OCI-LY7 (cell line): ENCODE measurements around the gene TFCP2. TPM values are rescaled to one million over a fixed set of nuclear protein-coding genes. Genes with fewer than 3 reads are reported as not detected.
"Not testable (repeated sequence)": the region's sequence is repeated elsewhere in the genome, so short reads cannot be mapped to it uniquely, and the experiment has no call there.

ENCODE experiments used
- Bru-seq: library from RNA; stranded (reverse); fragments of 400-500 nt; gene quantifications from one replicate; lab custom pipeline; 2021; lab: Mats Ljungman, UMichigan
- BruChase-seq, 2 experiments: library from RNA; stranded (reverse); fragments of 400-500 nt; gene quantifications; one replicate each; lab custom pipeline; 2021; lab: Mats Ljungman, UMichigan
- BruUV-seq: library from RNA; stranded (reverse); fragments of 400-500 nt; replicated peaks from 2 replicates; lab custom pipeline; 2021; lab: Mats Ljungman, UMichigan
- CTCF ChIA-PET: fragments of 300-600 bp; sonication (Branson Sonifier 250); formaldehyde crosslinking; loops from one replicate; lab custom pipeline; 2022; ENCODE audit warnings: antibody characterized with exemption; ENCODE audit not compliant: unreplicated experiment; lab: Charles Lee
- POLR2A ChIA-PET: fragments of 300-600 bp; sonication (Branson Sonifier 250); formaldehyde crosslinking; loops from one replicate; lab custom pipeline; 2022; ENCODE audit warnings: antibody characterized with exemption; lab: Charles Lee
- DNase-seq: peaks from one replicate; pipeline ENCODE4 v3.0.0-alpha.2; 2015; ENCODE audit warnings: low spot score
- H2AFZ ChIP-seq: fragments of 200-600 bp; sonication (generic), shearing (Covaris generic); 2 replicates; pipeline ENCODE4 v1.6.1; 2014; ENCODE audit warnings: mild to moderate bottlenecking, antibody characterized with exemption, low read length, moderate library complexity
- H3K27ac ChIP-seq: fragments of 200-600 bp; sonication (generic); 2 replicates; pipeline ENCODE4 v1.5.1; 2014; ENCODE audit warnings: mixed run types, low read depth, mild to moderate bottlenecking, moderate library complexity, low read length, inconsistent platforms; ENCODE audit not compliant: poor library complexity, severe bottlenecking
- H3K36me3 ChIP-seq: fragments of 200-600 bp; sonication (generic); 2 replicates; pipeline ENCODE4 v1.6.1; 2014; ENCODE audit warnings: mild to moderate bottlenecking, antibody characterized with exemption, low read length, moderate library complexity, mixed read lengths; ENCODE audit not compliant: insufficient read depth
- H3K4me1 ChIP-seq: fragments of 200-600 bp; sonication (generic); 2 replicates; pipeline ENCODE4 v1.5.1; 2014; ENCODE audit warnings: mild to moderate bottlenecking, low read length; ENCODE audit not compliant: insufficient read depth, poor library complexity, severe bottlenecking
- H3K4me2 ChIP-seq: fragments of 200-600 bp; sonication (generic); 2 replicates; pipeline ENCODE4 v1.6.1; 2014; ENCODE audit warnings: mild to moderate bottlenecking, low read length
- H3K4me3 ChIP-seq: fragments of 200-600 bp; sonication (generic); 2 replicates; pipeline ENCODE4 v1.5.1; 2014; ENCODE audit warnings: mild to moderate bottlenecking, low read depth, low read length; ENCODE audit not compliant: poor library complexity, severe bottlenecking
- H3K79me2 ChIP-seq: fragments of 200-600 bp; sonication (generic); 2 replicates; pipeline ENCODE4 v1.6.1; 2016; ENCODE audit warnings: low read depth, mild to moderate bottlenecking, low read length, moderate library complexity, mixed read lengths; ENCODE audit not compliant: insufficient read depth
- H3K9me2 ChIP-seq: fragments of 200-600 bp; sonication (generic); 2 replicates; pipeline ENCODE4 v1.6.1; 2016; ENCODE audit warnings: mild to moderate bottlenecking, low read length, mixed read lengths; ENCODE audit not compliant: insufficient read depth
- H3K9me3 ChIP-seq: fragments of 200-600 bp; sonication (generic); 2 replicates; pipeline ENCODE4 v1.6.1; 2014; ENCODE audit warnings: mild to moderate bottlenecking, mixed run types, low read length, mixed read lengths
- H4K20me1 ChIP-seq: fragments of 200-600 bp; sonication (generic); 2 replicates; pipeline ENCODE4 v1.6.1; 2014; ENCODE audit warnings: mild to moderate bottlenecking, antibody characterized with exemption, low read length, moderate library complexity, mixed read lengths; ENCODE audit not compliant: insufficient read depth
- CTCF ChIP-seq: fragments of 200-600 bp; sonication (generic); conservative IDR thresholded peaks from 2 replicates; pipeline ENCODE4 v1.5.1; 2014; ENCODE audit warnings: mild to moderate bottlenecking, antibody characterized with exemption, low read length, moderate library complexity, mixed read lengths
- EZH2phosphoT487 ChIP-seq: fragments of 200-600 bp; sonication (generic); IDR thresholded peaks from 2 replicates; pipeline ENCODE4 v1.6.1; 2018; ENCODE audit warnings: low read depth, borderline replicate concordance, mild to moderate bottlenecking, mixed run types, antibody characterized with exemption, low read length, moderate library complexity, mixed read lengths
- intact Hi-C: fragments of 100-400 bp; cut with micrococcal nuclease; formaldehyde crosslinking; loops from one replicate; pipeline ENCODE4 v1.10.0; 2022; ENCODE audit not compliant: unreplicated experiment
- long read RNA-seq: library from polyadenylated mRNA; stranded (forward); transcript quantifications from one replicate; pipeline ENCODE4 v2.0.0, GENCODE V29; 2022
- total RNA-seq, 2 experiments: library from RNA; depleted of rRNA in 1 of 2; stranded (reverse); fragments of >200 nt in 1 of 2; shearing (Covaris generic) in 1 of 2; gene quantifications; 2 replicates each; pipeline ENCODE4 v1.2.3, GENCODE V29; 2014 to 2022

The TFCP2 gene
- 7.1 and 7.2 TPM in 2 replicates for total RNA-seq (2014; rRNA removed; shearing (Covaris generic))
- 10.2 and 11.5 TPM in 2 replicates for total RNA-seq (2022)
- percentile 54 among the genes with signal in this experiment for Bru-seq, nascent RNA
- percentile 64 among the genes with signal in this experiment for BruChase-seq, experiment 1, labeled RNA remaining after a 6-hour chase
- BruChase-seq, experiment 2, labeled RNA remaining after a 2-hour chase, result percentile 57 among the genes with signal in this experiment
- long read RNA-seq, partial matches to known transcripts, result 0 of 7 reads
- long read RNA-seq, other reads (novel, unspliced or antisense), result 3 of 7 reads

GRCh38 chr12:51172515-51173431, at the start of gene TFCP2:
TFCP2 (minus strand) TSS chr12:51173135; CDS start chr12:51172422, 713 bp downstream.
- peak within 1 kb of the TSS; percentile 3 for H3K27ac ChIP-seq
- TF ChIP-seq EZH2phosphoT487 (no peak), CTCF (no peak)
- H3K9me2 ChIP-seq, result no peaks in the 10 kb centered on the region
- H4K20me1 ChIP-seq, result no peaks in the 10 kb centered on the region
- no peaks in the 10 kb centered on the region for H3K36me3 ChIP-seq
- peak; percentile 82 for DNase-seq
- BruUV-seq, result no TSS peak
- H3K4me3 ChIP-seq, result peak within 1 kb of the TSS; percentile 80
- H3K4me2 ChIP-seq, result peak within 1 kb of the TSS; percentile 79
- CTCF ChIA-PET, result no interaction called here
- POLR2A ChIA-PET, result interaction anchor here (0.7 to 2.4 kb wide), 3 partner anchors 15 to 1494 kb away, joined by 3 to 8 read pairs (median 7); partner anchors contain the start of gene DAZAP2
- peaks cover 26% of the 10 kb centered on the region; the same call in 1 of the 2 replicates for H3K79me2 ChIP-seq
- peak within 1 kb of the TSS; percentile 82 for H2AFZ ChIP-seq
- intact Hi-C loops, result loop anchor here (5.0 kb wide), 1 partner anchor 45 kb away; the partner anchor contains the start of gene POU6F1
- no peaks in the 10 kb centered on the region for H3K9me3 ChIP-seq
- peaks cover 8% of the 10 kb centered on the region for H3K4me1 ChIP-seq

GRCh38 chr12:51222461-51222860, 49.5 kb upstream of the TFCP2 start:
- no peaks in the 10 kb centered on the region for H3K9me3 ChIP-seq
- no peak overlapping the region for H3K27ac ChIP-seq
- H2AFZ ChIP-seq, result no peak overlapping the region
- no peaks in the 10 kb centered on the region for H4K20me1 ChIP-seq
- intact Hi-C loops, result no loop called here
- POLR2A ChIA-PET, result no interaction called here
- H3K79me2 ChIP-seq, result no peaks in the 10 kb centered on the region
- no peaks in the 10 kb centered on the region for H3K36me3 ChIP-seq
- TF ChIP-seq EZH2phosphoT487 (no peak), CTCF (no peak)
- CTCF ChIA-PET, result no interaction called here
- DNase-seq, result no peak
- no TSS peak for BruUV-seq
- H3K4me3 ChIP-seq, result no peak overlapping the region
- H3K4me2 ChIP-seq, result no peak overlapping the region
- no peaks in the 10 kb centered on the region for H3K9me2 ChIP-seq
- peaks cover 17% of the 10 kb centered on the region for H3K4me1 ChIP-seq

- POLR2A ChIA-PET, result interaction anchor here (0.6 to 0.7 kb wide), 2 partner anchors 32 to 153 kb away, joined by 3 to 5 read pairs; no protein-coding TSS in a partner anchor
- H3K9me3 ChIP-seq, H2AFZ ChIP-seq, BruUV-seq, H3K36me3 ChIP-seq, H3K79me2 ChIP-seq, H3K9me2 ChIP-seq, CTCF ChIA-PET, H3K4me3 ChIP-seq, H3K27ac ChIP-seq, H4K20me1 ChIP-seq, DNase-seq: not testable (repeated sequence)
- H3K4me2 ChIP-seq, result peak overlapping the region; percentile 95; the same call in 1 of the 2 replicates
- intact Hi-C loops, result loop anchor here (2.0 to 10.0 kb wide), 3 partner anchors 31 to 135 kb away; partner anchors contain the start of genes CSRNP2 and TFCP2
- peaks cover 21% of the 10 kb centered on the region for H3K4me1 ChIP-seq
These were observed 46.9 kb upstream of the TFCP2 start for GRCh38 chr12:51219857-51220256.
